Measurements from ENCODE around the gene SMYD4.
"Not testable (repeated sequence)": the region's sequence is repeated elsewhere in the genome, so short reads cannot be mapped to it uniquely, and the experiment has no call there.

The SMYD4 gene

DNA sequence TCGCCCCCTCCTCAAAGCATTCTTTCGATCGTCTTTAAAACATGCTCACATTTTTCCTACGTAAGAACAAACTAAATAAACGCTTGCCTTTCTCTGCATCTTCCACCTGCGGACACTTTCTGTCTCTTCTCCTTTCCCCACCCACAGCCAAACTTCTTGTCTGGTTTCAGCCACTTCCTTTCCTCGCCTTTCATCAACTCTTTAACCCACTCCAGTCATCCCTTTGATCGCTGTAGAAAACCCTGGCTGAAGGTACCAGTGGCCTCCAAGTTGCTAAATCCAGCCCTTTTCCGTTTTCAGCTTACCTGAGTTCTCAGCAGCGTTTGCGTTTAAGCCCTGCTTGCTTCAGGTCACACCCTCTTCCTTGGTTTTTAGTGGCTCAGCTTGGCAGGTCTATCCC lies 586 bp upstream of the SMYD4 start:
- peak in 1 of 2 donors; percentile 5 for DNase-seq (ENCODE audit: low read depth in 2 of 2)

DNA sequence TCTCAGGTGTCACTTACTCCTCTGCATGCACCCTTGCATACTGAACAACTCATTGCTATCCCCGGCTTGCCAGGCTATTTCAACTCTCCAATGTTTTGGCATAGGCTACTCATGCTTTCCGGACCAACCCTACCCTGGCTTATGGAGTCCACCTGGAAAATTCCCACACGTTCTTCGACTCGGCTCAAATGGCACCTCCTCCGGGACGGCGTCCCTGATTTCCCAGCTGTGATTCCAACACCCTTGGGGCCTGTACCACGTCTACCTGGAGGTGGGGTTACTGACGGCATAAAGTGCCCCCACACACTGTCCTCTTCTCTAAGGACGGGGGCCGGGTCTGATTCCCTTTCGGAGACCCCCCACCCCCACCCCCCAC lies 498 bp downstream of the SMYD4 start:
- DNase-seq (ENCODE audit: low read depth in 2 of 2) = no peak

DNA sequence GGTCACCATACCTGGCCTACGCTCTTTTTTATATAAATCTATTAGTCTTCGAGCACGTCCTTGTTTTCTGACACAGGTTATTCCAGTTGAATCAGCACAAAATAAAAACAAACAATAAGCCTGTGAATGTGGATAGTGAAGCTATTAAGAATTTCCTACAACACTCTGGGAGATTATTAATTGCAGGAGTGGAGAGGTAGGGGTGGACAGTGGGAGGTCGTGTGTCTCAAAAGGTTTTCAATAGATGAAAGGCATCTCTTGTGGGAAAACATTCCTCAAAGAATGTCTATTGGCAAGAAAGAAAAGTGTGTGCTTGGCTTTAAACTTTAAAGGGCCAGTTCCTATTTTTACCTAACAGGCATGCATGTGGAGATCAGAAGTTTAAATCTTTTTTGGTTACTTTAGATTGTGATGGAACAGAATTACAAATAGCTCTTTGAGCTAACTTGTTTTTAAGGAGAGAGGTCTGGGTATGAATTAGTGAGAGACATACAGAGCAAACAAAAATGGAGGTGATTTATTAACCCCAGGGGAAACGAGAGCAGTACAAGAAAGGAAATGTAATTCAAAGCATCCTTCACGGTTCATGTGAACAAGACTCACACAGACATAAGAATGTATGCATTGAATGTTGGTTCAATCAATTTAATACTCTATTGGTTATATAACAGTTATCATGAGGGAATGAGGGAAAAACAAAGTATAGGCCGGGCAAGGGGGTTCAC lies 9.0 kb downstream of the SMYD4 start:
- DNase-seq (ENCODE audit: low read depth in 2 of 2) = no peak

DNA sequence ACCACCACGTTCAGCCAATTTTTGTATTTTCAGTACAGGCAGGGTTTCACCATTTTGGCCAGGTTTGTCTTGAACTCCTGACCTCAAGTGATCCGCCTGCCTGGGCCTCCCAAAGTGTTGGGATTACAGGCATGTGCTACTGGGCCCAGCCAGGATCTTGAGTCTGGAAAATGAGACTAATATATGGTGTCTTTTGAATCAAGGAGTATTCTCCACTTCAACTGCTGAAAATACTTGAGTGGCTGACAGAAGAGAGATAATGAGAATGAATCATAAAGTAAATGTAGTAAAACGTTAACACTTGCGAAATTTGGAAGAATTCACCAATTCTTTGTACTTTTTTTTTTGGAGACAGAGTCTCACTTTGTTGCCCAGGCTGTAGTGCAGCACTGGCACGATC lies 16.6 kb downstream of the SMYD4 start:
- no peak for DNase-seq (ENCODE audit: low read depth in 2 of 2)

DNA sequence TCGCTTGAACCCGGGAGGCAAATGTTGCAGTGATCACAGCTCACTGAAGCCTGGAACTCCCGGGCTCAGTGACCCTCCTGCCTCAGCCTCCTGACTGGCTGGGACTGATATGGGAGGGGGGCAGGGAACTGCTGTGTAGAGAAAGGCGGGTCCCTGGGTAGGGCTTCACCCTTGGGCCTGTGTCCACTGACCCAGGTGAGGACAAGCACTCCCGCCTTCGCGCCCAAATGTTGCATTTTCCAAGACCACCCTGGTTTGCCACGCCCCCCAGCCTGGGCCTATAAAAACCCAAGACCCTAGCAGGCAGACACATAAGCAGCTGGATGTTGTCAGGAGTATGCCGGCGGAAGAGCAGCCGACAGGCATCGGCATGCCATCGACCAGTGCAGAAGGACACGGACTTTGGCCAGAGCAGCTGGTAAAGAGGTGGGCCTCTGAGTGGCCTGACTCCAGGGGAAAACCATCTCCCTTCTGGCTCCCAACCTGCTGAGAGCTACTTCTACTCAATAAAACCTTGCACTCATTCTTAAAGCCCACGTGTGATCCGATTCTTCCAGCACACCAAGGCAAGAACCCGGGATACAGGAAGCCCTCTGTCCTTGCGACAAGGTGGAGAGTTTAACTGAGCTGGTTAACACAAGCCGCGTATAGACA lies 19.1 kb downstream of the SMYD4 start:
- DNase-seq (ENCODE audit: low read depth in 2 of 2) = no peak

DNA sequence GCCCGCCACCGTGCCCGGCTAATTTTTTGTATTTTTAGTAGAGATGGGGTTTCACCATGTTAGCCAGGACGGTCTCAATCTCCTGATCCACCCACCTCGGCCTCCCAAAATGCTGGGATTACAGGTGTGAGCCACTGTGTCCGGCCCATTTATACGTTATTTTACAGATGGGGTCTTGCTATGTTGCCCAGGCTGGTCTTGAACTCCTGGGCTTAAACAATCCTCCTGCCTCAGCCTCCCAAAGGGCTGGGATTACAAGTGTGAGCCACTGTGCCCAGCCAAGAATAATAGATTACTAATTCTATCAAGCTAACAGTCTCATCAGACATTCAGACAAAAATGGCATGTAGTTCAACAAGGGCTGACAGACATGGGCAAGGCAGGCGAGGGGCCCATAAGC lies 19.9 kb downstream of the SMYD4 start:
- DNase-seq (ENCODE audit: low read depth in 2 of 2) = not testable (repeated sequence)

DNA sequence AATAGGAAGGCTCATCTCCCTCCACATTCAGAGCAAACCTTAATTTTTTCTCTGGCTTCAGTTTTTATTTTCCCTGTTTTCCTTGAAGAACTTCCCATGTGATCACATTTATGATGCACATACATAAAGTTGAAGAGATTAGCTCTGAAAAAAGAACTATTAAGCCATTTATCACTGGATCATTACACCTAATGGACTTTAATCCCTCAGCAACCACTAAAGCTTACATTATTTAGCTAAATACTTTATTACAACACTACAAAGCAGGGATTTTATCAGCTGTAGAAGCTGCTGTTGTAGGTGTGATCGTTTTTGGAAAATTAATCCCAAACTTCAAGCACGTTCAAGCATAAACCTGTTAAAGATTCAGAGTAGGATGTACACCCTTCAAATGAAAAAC lies 21.1 kb downstream of the SMYD4 start:
- no peak for DNase-seq (ENCODE audit: low read depth in 2 of 2)

DNA sequence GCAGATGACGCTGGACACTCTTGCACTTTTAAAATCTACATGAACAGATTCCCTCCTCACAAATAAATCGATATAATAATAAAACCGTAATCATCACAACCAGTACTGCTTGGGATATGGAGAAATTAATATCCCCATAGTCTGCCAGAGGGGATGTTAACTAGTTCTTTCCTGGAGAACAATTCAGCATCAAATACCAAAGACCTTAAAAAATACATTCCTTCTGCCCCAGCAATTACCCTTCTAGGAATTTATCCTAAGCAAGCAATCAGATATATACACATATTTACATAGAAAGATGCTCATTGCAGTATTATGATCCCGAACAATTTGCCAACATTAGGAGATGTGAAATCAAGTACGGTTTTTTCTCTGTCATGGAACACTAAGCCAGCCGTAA lies 21.8 kb downstream of the SMYD4 start:
- no peak for DNase-seq (ENCODE audit: low read depth in 2 of 2)

DNA sequence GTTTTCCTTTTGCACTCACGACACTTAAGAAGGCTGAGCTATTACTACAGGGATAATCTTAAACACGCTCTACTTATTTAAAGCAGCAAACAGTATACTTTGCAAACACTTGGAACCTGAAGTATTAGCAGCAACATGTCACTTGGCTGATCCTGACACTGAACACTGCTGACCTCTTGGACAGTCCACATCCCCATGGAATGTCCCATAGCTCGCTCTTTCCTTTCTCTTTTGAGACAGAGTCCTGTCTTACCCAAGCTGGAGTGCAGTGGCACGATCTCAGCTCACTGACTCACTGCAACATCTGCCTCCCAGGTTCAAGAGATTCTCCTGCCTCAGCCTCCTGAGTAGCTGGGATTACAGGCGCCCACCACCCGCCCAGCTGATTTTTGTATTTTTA lies 26.4 kb downstream of the SMYD4 start:
- no peak for DNase-seq (ENCODE audit: low read depth in 2 of 2)

DNA sequence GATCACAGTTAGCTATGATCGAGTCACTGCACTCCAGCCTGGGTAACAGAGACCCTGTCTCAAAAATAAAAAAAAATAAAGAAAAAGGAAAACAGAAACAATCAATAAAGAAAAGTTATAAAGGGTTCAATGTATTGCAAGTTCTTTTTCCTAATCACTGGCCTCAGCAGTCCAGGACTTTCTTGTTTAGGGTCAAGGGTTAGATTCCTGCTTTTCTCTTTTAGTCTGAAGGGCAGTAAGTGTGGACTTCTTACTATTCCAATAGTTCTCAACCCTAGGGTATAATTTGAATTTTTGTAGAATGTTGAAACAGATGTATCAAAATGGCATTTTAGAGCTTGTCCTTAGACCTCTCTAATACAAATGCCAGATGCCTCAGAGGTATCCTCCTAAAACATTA lies 27.3 kb downstream of the SMYD4 start:
- no peak for DNase-seq (ENCODE audit: low read depth in 2 of 2)

DNA sequence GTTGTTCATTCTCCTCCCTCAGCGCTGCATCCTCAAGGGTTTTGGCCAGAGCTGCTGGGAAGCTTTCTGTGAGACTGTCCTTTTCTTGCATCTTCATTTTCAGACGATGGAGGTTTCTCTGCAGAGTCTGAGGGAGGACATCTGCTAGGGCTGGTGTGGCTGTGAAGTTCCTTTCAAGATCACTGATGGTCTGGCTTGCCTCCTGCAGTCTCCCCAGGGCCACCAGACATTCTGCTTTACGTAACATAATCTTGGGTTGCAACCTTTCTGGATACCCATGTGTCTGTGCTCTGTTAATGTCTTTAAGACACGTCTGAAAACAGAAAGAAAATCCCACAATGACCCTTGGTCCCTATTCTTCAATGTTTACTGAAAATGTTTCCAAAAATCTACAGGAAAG lies 29.0 kb downstream of the SMYD4 start:
- DNase-seq (ENCODE audit: low read depth in 2 of 2) = no peak

DNA sequence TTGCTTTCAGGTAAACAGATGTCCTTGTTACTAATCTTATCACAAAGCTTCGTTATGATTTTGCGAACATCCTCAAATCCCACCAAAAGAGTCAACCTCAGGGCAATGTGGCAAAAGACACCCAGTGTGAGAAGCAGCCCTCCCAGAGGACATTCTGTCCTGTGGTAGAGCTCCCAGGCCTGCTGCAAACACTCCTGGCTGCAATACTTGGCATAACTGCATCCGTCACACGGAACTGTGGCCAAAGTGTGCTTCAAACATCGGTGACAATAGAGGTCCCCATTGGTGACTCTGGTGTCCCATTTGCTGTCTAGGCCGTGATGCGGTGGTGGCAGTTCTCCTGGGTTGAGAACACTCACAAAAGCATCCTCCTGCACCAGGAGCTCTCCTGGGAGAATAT lies 29.5 kb downstream of the SMYD4 start:
- DNase-seq (ENCODE audit: low read depth in 2 of 2) = no peak

DNA sequence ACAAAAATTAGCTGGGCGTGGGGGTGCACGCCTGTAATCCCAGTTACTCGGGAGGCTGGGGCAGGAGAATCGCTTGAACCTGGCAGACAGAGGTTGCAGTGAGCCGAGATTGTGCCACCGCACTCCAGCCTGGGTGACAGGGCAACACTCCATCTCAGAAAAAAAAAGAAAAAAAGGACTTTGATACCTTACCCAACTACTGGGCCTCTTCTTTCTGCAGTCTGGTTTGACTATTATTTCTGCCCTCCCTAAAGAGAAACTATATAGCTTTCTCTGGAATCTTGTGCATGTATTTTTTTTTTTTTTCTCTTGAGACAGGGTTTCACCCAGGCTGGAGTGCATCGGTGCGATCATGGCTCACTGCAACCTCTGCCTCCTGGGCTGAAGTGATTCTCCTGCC lies 31.9 kb downstream of the SMYD4 start:
- not testable (repeated sequence) for DNase-seq (ENCODE audit: low read depth in 2 of 2)

DNA sequence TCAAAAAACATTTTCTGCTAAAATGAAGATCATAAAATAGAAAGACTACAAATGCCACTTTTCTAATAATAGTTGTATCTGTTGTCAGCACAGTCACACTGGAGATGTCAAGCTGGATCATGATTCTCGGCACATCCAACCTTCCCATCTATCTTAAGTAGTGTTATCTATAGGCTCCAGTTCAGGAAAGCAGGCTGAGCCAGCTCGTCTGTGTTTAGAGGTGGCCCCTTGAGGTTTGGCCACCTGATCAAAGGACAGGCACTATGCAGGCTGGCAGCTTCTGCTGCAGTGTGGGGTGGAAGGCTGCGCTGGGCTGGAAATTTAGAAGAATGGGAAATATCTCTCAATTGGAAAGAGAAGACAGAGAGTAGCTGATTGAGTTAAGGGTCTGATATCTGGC lies 32.4 kb downstream of the SMYD4 start:
- no peak for DNase-seq (ENCODE audit: low read depth in 2 of 2)

DNA sequence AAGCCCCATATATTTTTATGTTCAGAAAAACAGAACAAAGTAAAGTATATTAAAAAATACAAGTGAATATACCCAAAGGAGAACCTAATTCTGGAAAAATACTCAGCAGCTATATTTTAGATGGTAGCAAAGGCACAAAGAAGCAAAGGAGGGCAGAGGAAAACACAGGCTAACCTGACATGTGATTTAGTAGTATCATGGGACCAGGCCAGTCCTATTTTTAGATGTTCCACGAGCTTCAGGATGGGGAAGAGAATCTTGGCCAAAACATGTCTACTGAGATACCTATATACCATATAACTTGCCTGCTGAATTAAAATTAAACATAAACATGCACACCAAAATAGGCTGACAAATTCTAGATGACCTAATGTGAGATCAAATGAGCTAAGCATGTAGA lies 32.9 kb downstream of the SMYD4 start:
- no peak for DNase-seq (ENCODE audit: low read depth in 2 of 2)

DNA sequence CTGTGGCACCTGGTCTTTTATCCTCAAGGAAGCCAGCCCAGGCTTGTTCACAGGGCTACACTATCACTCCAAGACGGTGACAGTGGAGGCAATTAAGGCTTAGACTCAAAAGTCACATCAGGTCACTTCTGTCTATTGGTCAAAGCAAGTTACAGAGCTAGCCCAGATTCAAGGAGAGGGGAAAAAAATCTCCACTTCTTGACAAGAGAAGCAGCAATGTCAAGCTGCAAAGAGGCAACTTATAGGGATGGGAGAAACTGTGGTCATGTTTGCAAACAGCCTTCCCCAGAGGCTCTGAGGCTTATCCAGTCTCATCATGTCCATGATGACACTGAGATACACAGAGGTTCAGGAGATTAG lies 36.3 kb downstream of the SMYD4 start:
- DNase-seq (ENCODE audit: low read depth in 2 of 2) = no peak

DNA sequence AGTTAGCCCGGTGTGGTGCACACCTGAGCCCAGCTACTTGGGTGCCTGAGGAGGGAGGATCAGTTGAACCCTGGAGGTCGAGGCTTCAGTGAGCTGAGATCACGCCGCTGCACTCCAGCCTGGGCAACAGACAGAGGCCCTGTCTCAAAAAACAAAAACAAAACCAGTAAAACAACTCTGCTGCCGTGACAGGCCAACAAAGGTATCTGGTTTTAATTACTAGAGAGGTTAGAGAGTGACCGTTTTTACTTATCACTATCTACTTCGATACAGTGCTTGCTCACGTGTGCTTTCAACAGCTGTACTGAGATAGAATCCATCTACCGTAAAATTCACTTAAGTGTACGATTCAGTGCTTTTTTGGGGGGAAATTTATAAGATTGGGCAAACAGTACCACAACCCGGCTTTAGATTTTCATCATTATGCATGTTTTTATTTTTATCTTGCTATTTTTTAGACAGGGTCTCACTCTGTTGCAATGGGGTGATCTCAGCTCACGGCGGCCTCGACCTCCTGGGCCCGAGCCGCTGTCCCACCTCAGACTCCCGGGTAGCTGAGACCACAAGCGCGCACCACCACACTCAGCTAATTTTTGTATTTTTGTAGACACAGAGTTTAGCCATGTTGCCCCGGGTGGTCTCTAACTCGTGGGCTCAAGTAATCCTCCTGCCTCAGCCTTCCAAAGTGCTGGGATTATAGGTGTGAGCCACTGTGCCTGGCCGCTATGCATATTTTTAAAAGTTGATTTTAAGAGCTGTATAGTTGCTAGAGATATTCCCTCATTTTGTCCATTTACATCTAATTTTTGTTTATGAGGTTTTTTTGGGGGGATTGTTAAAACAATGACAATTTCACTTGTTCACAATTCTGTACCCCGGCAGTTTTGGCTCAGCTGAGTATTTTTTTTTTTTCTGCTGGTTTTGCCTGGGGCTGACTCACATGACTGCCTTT lies 36.9 kb downstream of the SMYD4 start:
- DNase-seq (ENCODE audit: low read depth in 2 of 2) = no peak

DNA sequence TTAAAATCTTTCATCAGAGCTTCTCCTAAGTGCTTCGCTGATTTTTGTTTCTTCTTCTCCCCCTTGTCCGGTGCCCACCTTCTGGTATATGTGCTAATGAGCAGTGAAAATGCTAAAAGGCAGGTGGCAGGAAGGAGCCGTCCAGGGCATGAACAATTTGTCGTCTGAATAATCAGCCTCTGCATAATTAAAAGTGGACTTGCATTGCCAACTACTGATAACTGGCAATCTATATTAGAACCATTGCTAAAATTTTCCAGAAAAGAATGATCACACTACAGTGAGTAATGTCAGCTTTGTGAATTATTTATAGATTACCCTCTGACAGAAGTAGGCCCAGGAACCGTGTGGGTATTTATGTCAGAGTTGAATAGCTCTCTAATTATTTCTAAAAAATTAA lies 39.8 kb downstream of the SMYD4 start:
- no peak for DNase-seq (ENCODE audit: low read depth in 2 of 2)

DNA sequence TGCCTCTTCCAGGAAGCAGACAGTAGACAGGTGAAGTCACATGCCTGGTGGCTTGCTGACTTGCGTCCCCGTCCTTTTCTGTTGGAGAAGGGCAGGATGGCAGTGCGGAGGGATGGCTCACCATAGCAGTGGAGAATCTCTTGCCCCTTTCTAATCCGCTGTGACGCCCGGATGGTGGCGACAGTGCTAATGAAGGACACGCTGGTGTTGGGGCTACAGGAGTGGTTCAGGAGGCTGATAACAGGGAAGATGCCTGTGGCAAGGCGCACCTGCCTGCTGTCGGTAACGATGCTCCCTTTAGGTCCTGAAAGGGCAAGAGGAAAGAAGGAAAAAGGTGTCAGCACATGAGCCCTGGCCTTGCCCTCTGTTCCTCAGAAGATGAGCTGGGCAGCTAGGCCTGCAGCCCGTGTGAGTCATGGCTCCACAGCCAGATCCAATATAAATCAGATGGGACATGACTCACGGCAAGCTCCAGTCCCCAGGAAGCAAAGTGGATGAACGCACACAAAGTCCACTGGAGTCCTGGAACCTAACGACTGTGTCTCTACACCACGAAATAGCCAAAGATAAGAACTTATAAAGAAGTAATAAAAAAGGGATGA lies 42.3 kb downstream of the SMYD4 start:
- no peak for DNase-seq (ENCODE audit: low read depth in 2 of 2)

DNA sequence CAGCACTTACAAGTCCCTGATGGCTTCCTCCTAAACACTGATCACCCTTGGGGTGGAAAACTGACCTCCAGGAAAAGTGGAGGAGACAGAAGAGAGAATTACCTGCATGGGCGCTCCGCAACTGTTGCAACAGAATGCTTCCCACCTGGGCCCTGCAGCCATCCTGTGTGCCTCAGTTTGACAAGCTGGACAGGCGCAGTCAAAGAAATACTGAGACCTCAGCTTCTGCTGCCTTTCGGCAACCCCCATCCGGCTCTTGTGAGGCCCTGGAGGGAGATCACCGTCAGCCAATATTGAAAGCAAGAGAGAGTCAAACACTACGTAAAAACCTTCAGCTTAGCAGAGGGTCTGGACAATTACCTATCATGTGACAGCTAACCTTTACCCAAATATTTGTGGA lies 43.0 kb downstream of the SMYD4 start:
- DNase-seq (ENCODE audit: low read depth in 2 of 2) = no peak

DNA sequence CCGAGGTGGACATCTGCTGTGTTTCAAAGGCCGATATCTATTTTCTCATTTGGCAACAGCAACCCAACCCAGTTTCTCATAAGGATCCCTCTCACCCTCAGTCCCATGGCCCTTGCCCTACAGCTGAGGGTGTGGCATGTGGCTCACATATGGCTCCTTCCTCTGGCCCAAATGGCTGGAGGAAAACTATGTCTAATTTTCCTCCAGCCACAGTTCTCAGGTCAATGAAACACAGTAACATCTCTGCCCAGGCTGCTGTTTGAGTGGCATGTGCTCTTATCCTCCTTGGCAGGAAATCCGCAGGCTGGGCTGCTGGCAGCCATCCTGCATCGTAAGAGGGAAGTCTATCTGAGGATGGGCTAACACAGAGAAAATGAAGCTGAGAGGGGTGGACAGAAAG lies 43.8 kb downstream of the SMYD4 start:
- no peak for DNase-seq (ENCODE audit: low read depth in 2 of 2)

DNA sequence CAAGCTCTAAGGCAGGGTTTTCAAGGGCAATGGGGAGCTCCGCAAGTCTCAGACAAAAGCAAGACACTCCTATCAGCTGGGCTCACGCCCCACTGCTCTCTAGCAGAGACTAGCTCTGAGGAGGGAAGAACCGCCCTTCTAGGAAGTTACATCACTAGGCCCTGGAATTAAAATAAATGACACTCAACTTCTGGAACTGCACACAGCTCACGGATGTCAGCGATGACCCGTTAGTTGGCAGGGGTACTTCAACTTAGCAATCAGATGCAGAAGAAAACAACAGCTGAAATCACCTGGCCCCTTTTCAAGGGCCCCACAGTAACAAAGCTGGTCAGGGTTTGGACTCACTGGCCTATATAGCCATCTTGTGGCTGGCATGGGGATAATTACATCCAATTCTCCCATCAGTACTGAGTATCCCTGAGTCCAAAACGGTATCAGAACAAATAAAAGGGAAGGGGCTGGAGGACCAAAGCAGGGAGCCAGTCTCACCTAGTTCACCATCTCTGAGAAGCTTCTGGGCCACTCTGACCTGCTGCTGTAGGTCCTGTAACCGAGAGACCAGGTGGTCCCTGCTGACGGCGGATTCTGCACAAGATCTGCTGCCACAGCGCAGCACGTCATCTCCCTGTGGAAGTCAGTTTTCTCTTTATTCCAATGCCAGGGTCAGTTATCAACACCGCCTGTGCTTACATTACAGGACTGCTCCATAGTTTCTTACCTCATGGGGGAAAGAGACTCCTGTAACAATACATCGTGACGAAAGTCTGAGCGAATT lies 45.7 kb downstream of the SMYD4 start:
- DNase-seq (ENCODE audit: low read depth in 2 of 2) = no peak

Measured in stimulated activated CD8-positive, alpha-beta memory T cell treated with anti-CD3 and anti-CD28 coated beads, Interleukin-15, amount 100 ng/mL, for 48 hours (primary cell).